Muscle layer of duodenum (tissue), 2 donors: ENCODE results near the gene PKDCC.

Experiments
- H3K27ac ChIP-seq: one replicate; pipeline ENCODE4 v1.7.0; 2013; ENCODE audit warnings: mild to moderate bottlenecking, low read length
- H3K27me3 ChIP-seq: one replicate; pipeline ENCODE4 v1.7.0; 2013; ENCODE audit warnings: low read depth, mild to moderate bottlenecking, control low read depth, low read length
- H3K36me3 ChIP-seq, 2 donors: one replicate each; pipeline ENCODE4 v1.7.0; 2013; ENCODE audit warnings: low read length in 2 of 2, control low read depth in 1 of 2, mild to moderate bottlenecking in 1 of 2; ENCODE audit not compliant: insufficient read depth in 2 of 2, control insufficient read depth in 1 of 2
- H3K4me1 ChIP-seq, 2 donors: one replicate each; pipeline ENCODE4 v1.7.0; 2013; ENCODE audit warnings: low read length in 2 of 2, mild to moderate bottlenecking in 2 of 2, control low read depth in 1 of 2, moderate library complexity in 1 of 2; ENCODE audit not compliant: insufficient read depth in 2 of 2, control insufficient read depth in 1 of 2
- H3K4me3 ChIP-seq, 2 donors: one replicate each; pipeline ENCODE4 v1.7.0; 2013; ENCODE audit warnings: low read length in 2 of 2, low read depth in 1 of 2, mild to moderate bottlenecking in 1 of 2
- H3K9me3 ChIP-seq, 2 donors: one replicate each; pipeline ENCODE4 v1.7.0; 2013; ENCODE audit warnings: low read length in 2 of 2, control low read depth in 1 of 2, mild to moderate bottlenecking in 1 of 2; ENCODE audit not compliant: control insufficient read depth in 1 of 2
- donor health status: healthy.

Gene PKDCC

GRCh38 chr2:42096869-42097591, 49.2 kb downstream of the PKDCC start:
- no peaks in the 10 kb centered on the region for H3K36me3 ChIP-seq
- no peaks in the 10 kb centered on the region for H3K9me3 ChIP-seq
- H3K4me3 ChIP-seq, result no peak overlapping the region
- H3K4me1 ChIP-seq, result peaks cover 0 to 4% of the 10 kb centered on the region in 2 donors
- no peaks in the 10 kb centered on the region for H3K27me3 ChIP-seq
- no peak overlapping the region for H3K27ac ChIP-seq

DNA sequence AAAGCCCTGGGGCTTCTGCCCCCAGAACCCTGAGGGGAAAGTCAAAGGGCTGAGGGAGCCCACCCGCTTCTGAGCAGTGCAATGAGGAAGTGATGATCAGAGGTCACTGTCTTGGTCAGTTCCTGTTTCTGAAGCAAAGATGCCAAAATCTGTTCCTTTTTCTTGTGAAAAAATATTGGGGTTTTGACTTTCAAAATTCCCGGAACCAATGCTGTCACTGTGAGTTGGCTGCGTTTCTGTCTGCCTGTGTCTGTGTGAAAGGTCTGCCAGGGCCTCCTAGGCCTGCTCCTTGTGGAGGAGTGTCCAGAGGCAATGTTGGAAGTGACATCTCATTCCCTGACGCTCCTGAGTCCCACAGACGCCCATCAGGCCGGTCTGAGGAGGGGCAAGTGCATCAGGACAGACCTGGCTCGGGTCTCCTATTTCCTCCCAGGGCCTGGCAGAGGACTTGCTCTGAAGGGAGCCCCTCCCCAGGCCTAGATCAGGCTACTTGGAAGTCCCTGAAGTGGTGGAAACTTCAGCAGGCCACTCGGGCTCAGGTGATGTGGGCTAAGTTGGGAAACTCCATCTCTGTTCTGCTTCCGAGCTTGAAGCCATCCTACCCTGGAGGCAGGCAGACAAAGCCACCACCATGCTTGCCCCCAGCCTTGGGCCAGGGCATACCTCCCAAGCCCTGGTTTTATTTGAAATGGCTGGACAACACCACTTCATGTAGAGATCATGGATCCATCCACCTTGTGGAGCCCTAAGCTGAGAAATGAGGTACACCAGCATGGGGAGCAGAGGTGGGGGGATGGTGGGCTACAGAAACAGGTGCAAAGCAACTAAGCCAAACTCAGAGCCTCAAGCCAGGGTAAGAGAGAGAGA, 51.0 kb downstream of the PKDCC start:
- Histone ChIP-seq H3K27ac (peak overlapping the region; percentile 59), H3K9me3 (no peaks in the 10 kb centered on the region), H3K36me3 (no peaks in the 10 kb centered on the region), H3K4me3 (no peak overlapping the region), H3K27me3 (no peaks in the 10 kb centered on the region), H3K4me1 (peaks cover 4% of the 10 kb centered on the region in 2 donors)

GRCh38 chr2:42099438-42100173, 51.8 kb downstream of the PKDCC start:
- Histone ChIP-seq H3K27ac (peak overlapping the region; percentile 59), H3K9me3 (no peaks in the 10 kb centered on the region), H3K4me3 (no peak overlapping the region), H3K27me3 (no peaks in the 10 kb centered on the region), H3K36me3 (no peaks in the 10 kb centered on the region), H3K4me1 (peaks cover 4% of the 10 kb centered on the region in 2 donors)

DNA sequence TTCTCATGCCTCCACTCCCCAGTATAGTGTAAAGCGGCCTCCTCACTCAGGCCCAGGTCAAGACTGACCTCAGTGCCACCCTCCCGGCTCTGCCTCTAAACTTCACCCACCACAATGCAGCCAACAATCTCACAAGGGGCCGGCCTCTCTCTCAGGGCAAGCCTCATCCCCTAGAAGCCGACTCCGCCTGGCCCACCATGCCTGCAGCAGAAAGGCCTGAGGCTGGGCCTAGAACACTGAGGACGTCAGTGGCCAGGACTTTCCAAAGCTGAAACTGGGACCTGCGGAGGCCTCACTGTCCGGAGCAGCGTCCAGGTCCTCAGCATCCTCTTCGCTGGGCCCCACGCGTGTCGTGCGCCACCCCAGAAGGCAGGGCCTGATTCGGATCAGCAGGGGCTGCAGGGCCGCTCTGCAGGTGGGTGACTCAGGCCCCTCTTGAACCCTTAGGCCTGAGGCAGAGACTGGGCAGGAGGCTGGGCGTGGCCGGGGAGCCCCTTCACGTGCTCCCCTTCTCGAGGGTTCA, 52.9 kb downstream of the PKDCC start:
- H3K4me3 ChIP-seq, result peak overlapping the region in 1 of 2 donors; percentile 47

GRCh38 chr2:42101206-42102023, 53.6 kb downstream of the PKDCC start:
- H3K4me3 ChIP-seq, result peak overlapping the region; percentile 47 to 50
- peaks cover 4% of the 10 kb centered on the region in 2 donors for H3K4me1 ChIP-seq
- H3K27me3 ChIP-seq, result no peaks in the 10 kb centered on the region
- H3K27ac ChIP-seq, result peak overlapping the region; percentile 75
- H3K9me3 ChIP-seq, result no peaks in the 10 kb centered on the region
- no peaks in the 10 kb centered on the region for H3K36me3 ChIP-seq

More for the DNA sequence above, 52.9 kb downstream of the PKDCC start:
- Histone ChIP-seq H3K27me3 (no peaks in the 10 kb centered on the region), H3K27ac (no peak overlapping the region), H3K4me1 (peaks cover 4% of the 10 kb centered on the region in 2 donors), H3K36me3 (no peaks in the 10 kb centered on the region), H3K9me3 (no peaks in the 10 kb centered on the region)

DNA sequence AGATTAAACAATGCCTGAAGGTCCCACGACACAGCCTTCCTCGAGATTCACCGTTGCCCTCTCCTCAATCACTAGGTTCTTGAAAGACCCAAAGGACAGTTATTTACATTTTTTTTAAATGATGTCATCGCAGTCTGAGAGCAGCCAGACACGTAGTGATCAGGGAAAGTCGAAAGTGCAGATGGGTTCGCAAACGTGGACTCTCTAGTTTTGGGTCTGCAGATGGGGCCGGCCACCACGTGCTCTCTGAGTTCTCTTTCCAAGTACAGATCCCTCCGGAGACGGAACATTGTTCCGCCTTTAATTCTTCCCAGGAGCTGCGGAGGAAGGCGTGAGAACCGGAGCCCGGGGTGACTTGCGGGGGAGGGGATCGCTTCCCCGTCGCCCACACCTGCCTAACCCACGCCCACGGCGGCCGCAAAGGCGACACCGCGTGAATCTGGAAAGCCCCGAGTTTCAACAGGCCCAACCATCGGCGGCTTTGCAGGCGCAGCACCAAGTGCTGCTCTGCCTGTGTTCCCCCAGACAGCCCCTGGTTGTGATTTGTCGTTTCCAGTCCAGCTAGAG, 54.3 kb downstream of the PKDCC start:
- peaks cover 3 to 4% of the 10 kb centered on the region in 2 donors for H3K4me1 ChIP-seq
- no peaks in the 10 kb centered on the region for H3K9me3 ChIP-seq

GRCh38 chr2:42102591-42103450, 55.0 kb downstream of the PKDCC start:
- Histone ChIP-seq H3K27ac (peak overlapping the region; percentile 75), H3K4me1 (peaks cover 0 to 4% of the 10 kb centered on the region in 2 donors), H3K9me3 (no peaks in the 10 kb centered on the region), H3K36me3 (no peaks in the 10 kb centered on the region), H3K27me3 (no peaks in the 10 kb centered on the region), H3K4me3 (peak overlapping the region in 1 of 2 donors; percentile 47)

More for the DNA sequence above, 54.3 kb downstream of the PKDCC start:
- Histone ChIP-seq H3K4me3 (peak overlapping the region; percentile 47 to 50), H3K36me3 (no peaks in the 10 kb centered on the region), H3K27ac (peak overlapping the region; percentile 75), H3K27me3 (no peaks in the 10 kb centered on the region)

- no peaks in the 10 kb centered on the region for H3K9me3 ChIP-seq
- peaks cover 0 to 4% of the 10 kb centered on the region in 2 donors for H3K4me1 ChIP-seq
- no peak overlapping the region for H3K27ac ChIP-seq
- no peak overlapping the region for H3K4me3 ChIP-seq
- H3K36me3 ChIP-seq, result no peaks in the 10 kb centered on the region
- no peaks in the 10 kb centered on the region for H3K27me3 ChIP-seq
These were observed 56.0 kb downstream of the PKDCC start for GRCh38 chr2:42103829-42104228.

- Histone ChIP-seq H3K27me3 (no peaks in the 10 kb centered on the region), H3K4me3 (no peak overlapping the region), H3K4me1 (peaks cover 0 to 4% of the 10 kb centered on the region in 2 donors), H3K36me3 (no peaks in the 10 kb centered on the region), H3K27ac (no peak overlapping the region), H3K9me3 (no peaks in the 10 kb centered on the region)
These were observed 56.8 kb downstream of the PKDCC start for GRCh38 chr2:42104621-42105020.
